ENCODE results near the gene MSMO1. TPM values are rescaled to one million over a fixed set of nuclear protein-coding genes. Genes with fewer than 3 reads are reported as not detected.

MSMO1 gene
- total RNA-seq, 1 donor from 2014 or later: 173 TPM

- no peak for ATAC-seq
Observed at GRCh38 chr4:165360985-165361670, 33.7 kb downstream of the MSMO1 start.

GRCh38 chr4:165361810-165362209, 34.3 kb downstream of the MSMO1 start:
- ATAC-seq: no peak

GRCh38 chr4:165364452-165365080, 37.1 kb downstream of the MSMO1 start:
- peak; percentile 39 for ATAC-seq

- ATAC-seq: peak; percentile 65
Observed at GRCh38 chr4:165367040-165367439, 39.6 kb downstream of the MSMO1 start.

GRCh38 chr4:165368114-165368513, 40.6 kb downstream of the MSMO1 start:
- no peak for ATAC-seq

- no peak for ATAC-seq
Observed at GRCh38 chr4:165368567-165368966, 41.1 kb downstream of the MSMO1 start.

- peak; percentile 86 for ATAC-seq
Observed at GRCh38 chr4:165369522-165369921, 42.1 kb downstream of the MSMO1 start.

- no peak for ATAC-seq
Observed at GRCh38 chr4:165370530-165370929, 43.1 kb downstream of the MSMO1 start.

GRCh38 chr4:165375465-165375864, 48.0 kb downstream of the MSMO1 start:
- no peak for ATAC-seq

- no peak for ATAC-seq
Observed at GRCh38 chr4:165378398-165378744, 50.9 kb downstream of the MSMO1 start.

- peak; percentile 98 for ATAC-seq
Observed at GRCh38 chr4:165378745-165379677, 51.5 kb downstream of the MSMO1 start, which contains the start of gene CPE. Gene CPE, plus strand, starts transcription at chr4:165379008. Its CDS starts 214 bp downstream, at chr4:165379222.

- ATAC-seq: no peak
Observed at GRCh38 chr4:165379678-165380064, 52.2 kb downstream of the MSMO1 start.

GRCh38 chr4:165380805-165381204, 53.3 kb downstream of the MSMO1 start:
- no peak for ATAC-seq

GRCh38 chr4:165381821-165382373, 54.4 kb downstream of the MSMO1 start:
- ATAC-seq: no peak

- ATAC-seq: no peak
Observed at GRCh38 chr4:165382640-165383039, 55.2 kb downstream of the MSMO1 start.

- peak; percentile 60 for ATAC-seq
Observed at GRCh38 chr4:165383591-165384073, 56.2 kb downstream of the MSMO1 start.

- ATAC-seq: no peak
Observed at GRCh38 chr4:165384186-165384585, 56.7 kb downstream of the MSMO1 start.

GRCh38 chr4:165384598-165384997, 57.1 kb downstream of the MSMO1 start:
- ATAC-seq: no peak

- no peak for ATAC-seq
Observed at GRCh38 chr4:165385126-165385525, 57.7 kb downstream of the MSMO1 start.

- no peak for ATAC-seq
Observed at GRCh38 chr4:165386328-165386727, 58.9 kb downstream of the MSMO1 start.

GRCh38 chr4:165388756-165389155, 61.3 kb downstream of the MSMO1 start:
- no peak for ATAC-seq

All from esophagus mucosa (tissue), 1 donor.